Ascending aorta (tissue), 2 donors: ENCODE data around the gene COTL1. TPM values are rescaled to one million over a fixed set of nuclear protein-coding genes. Genes with fewer than 3 reads are reported as not detected.

Experiments used
- DNase-seq, 2 donors: peaks; one replicate each; pipeline ENCODE4 v3.0.0-alpha.2; 2019; ENCODE audit warnings: low spot score in 2 of 2
- H3K27ac ChIP-seq, 2 donors: fragments of 200-600 bp; sonication (generic); one replicate each; pipeline ENCODE4 v1.5.1; 2016 to 2017; ENCODE audit warnings: mild to moderate bottlenecking in 1 of 2
- H3K27me3 ChIP-seq: fragments of 200-600 bp; sonication (generic); one replicate; pipeline ENCODE4 v1.5.1; 2017
- H3K36me3 ChIP-seq, 2 donors: fragments of 200-600 bp; sonication (generic); one replicate each; pipeline ENCODE4 v1.5.1; 2016
- H3K4me1 ChIP-seq, 2 donors: fragments of 200-600 bp; sonication (generic); one replicate each; pipeline ENCODE4 v1.5.1; 2016 to 2017; ENCODE audit warnings: mild to moderate bottlenecking in 1 of 2
- H3K4me3 ChIP-seq, 2 donors: fragments of 200-600 bp; sonication (generic); one replicate each; pipeline ENCODE4 v1.5.1; 2016 to 2017; ENCODE audit warnings: mild to moderate bottlenecking in 1 of 2
- H3K9me3 ChIP-seq, 2 donors: fragments of 200-600 bp; sonication (generic); one replicate each; pipeline ENCODE4 v1.5.1; 2016
- CTCF ChIP-seq, 3 experiments: fragments of 200-600 bp in 2 of 3; fragments of 450-650 bp in 1 of 3; sonication (generic) in 2 of 3; IDR thresholded peaks; one replicate each; pipeline ENCODE4 v1.5.1; 2016 to 2019; ENCODE audit warnings: antibody characterized with exemption in 3 of 3, mild to moderate bottlenecking in 1 of 3, moderate library complexity in 1 of 3
- intact Hi-C: fragments of 100-400 bp; cut with DNase I; formaldehyde crosslinking; loops from one replicate; pipeline ENCODE4 v1.15.1; 2023
- total RNA-seq: library from RNA; depleted of rRNA; stranded (reverse); fragments of >200 nt; gene quantifications from one replicate; pipeline ENCODE4 v1.1.0, GENCODE V29; 2016

Gene COTL1
- total RNA-seq, 1 donor from 2014 or later = 120 TPM

GRCh38 chr16:84604477-84605013 is 13.3 kb downstream of the COTL1 start:
- Histone ChIP-seq H3K36me3 (no peaks in the 10 kb centered on the region), H3K27me3 (no peaks in the 10 kb centered on the region), H3K9me3 (no peaks in the 10 kb centered on the region), H3K4me3 (no peak overlapping the region), H3K4me1 (peaks cover 3 to 18% of the 10 kb centered on the region in 2 donors), H3K27ac (peak overlapping the region in 1 of 2 donors; percentile 64)
- no peak for TF ChIP-seq CTCF (IDR thresholded peaks at IDR 0.05)
- no peak for DNase-seq
- intact Hi-C loops = no loop called here

DNA sequence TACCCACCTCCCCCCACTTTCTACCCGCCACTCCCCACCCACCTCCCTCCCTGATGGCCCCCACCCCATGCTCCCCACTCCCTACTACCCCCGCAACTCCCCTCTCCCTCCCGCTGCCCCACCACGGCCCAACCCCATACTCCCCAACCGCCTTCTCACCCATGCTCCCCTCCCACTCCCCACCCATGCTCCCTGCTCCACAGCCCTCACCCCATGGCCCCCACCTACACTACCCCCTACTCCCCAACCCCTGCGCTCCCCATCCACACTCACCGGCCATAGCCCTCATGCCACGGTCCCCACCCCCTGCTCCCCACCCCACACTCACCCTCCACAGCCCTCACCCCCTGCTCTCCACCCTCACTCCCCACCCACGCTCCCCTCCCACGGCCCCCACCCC is 13.9 kb downstream of the COTL1 start:
- Histone ChIP-seq H3K4me1 (peaks cover 6 to 24% of the 10 kb centered on the region in 2 donors), H3K9me3 (no peaks in the 10 kb centered on the region), H3K36me3 (no peaks in the 10 kb centered on the region), H3K4me3 (no peak overlapping the region), H3K27ac (peak overlapping the region; percentile 63 to 64), H3K27me3 (no peaks in the 10 kb centered on the region)
- no peak for TF ChIP-seq CTCF (IDR thresholded peaks at IDR 0.05)
- intact Hi-C loops = loop anchor here (1.0 kb wide), 2 partner anchors 14 to 72 kb away; partner anchors contain the start of gene COTL1
- DNase-seq = no peak

GRCh38 chr16:84603140-84603816 is 14.6 kb downstream of the COTL1 start:
- Histone ChIP-seq H3K27ac (peak overlapping the region; percentile 63 to 64), H3K36me3 (no peaks in the 10 kb centered on the region), H3K4me3 (peak overlapping the region in 1 of 2 donors; percentile 36), H3K9me3 (no peaks in the 10 kb centered on the region), H3K27me3 (no peaks in the 10 kb centered on the region), H3K4me1 (peaks cover 6 to 24% of the 10 kb centered on the region in 2 donors)
- peak; percentile 89 to 97 for DNase-seq
- intact Hi-C loops = loop anchor here (1.0 kb wide), 2 partner anchors 15 to 71 kb away; partner anchors contain the start of gene COTL1
- no peak for TF ChIP-seq CTCF (IDR thresholded peaks at IDR 0.05)

GRCh38 chr16:84600343-84601229 is 17.3 kb downstream of the COTL1 start:
- no peak for DNase-seq
- Histone ChIP-seq H3K27me3 (no peaks in the 10 kb centered on the region), H3K4me3 (peak overlapping the region in 1 of 2 donors; percentile 44), H3K27ac (peak overlapping the region; percentile 74 to 77), H3K9me3 (no peaks in the 10 kb centered on the region), H3K36me3 (no peaks in the 10 kb centered on the region), H3K4me1 (peaks cover 6 to 24% of the 10 kb centered on the region in 2 donors)
- TF ChIP-seq CTCF (IDR thresholded peaks at IDR 0.05) = no peak
- intact Hi-C loops = no loop called here

GRCh38 chr16:84599521-84600202 is 18.2 kb downstream of the COTL1 start:
- peak overlapping the region; percentile 74 to 77 for H3K27ac ChIP-seq
- H3K9me3 ChIP-seq = no peaks in the 10 kb centered on the region
- peak overlapping the region in 1 of 2 donors; percentile 44 for H3K4me3 ChIP-seq
- peaks cover 6 to 24% of the 10 kb centered on the region in 2 donors for H3K4me1 ChIP-seq
- peak in 1 of 2 donors; percentile 75 for DNase-seq
- no peaks in the 10 kb centered on the region for H3K27me3 ChIP-seq
- no peak for TF ChIP-seq CTCF (IDR thresholded peaks at IDR 0.05)
- intact Hi-C loops = no loop called here
- no peaks in the 10 kb centered on the region for H3K36me3 ChIP-seq
